ENCODE results near the gene PTGER2. TPM values are rescaled to one million over a fixed set of nuclear protein-coding genes. Genes with fewer than 3 reads are reported as not detected.

PTGER2 gene
- total and polyA plus RNA-seq, 8 donors: 1.3 to 22.0 (median 10.6) TPM

DNA sequence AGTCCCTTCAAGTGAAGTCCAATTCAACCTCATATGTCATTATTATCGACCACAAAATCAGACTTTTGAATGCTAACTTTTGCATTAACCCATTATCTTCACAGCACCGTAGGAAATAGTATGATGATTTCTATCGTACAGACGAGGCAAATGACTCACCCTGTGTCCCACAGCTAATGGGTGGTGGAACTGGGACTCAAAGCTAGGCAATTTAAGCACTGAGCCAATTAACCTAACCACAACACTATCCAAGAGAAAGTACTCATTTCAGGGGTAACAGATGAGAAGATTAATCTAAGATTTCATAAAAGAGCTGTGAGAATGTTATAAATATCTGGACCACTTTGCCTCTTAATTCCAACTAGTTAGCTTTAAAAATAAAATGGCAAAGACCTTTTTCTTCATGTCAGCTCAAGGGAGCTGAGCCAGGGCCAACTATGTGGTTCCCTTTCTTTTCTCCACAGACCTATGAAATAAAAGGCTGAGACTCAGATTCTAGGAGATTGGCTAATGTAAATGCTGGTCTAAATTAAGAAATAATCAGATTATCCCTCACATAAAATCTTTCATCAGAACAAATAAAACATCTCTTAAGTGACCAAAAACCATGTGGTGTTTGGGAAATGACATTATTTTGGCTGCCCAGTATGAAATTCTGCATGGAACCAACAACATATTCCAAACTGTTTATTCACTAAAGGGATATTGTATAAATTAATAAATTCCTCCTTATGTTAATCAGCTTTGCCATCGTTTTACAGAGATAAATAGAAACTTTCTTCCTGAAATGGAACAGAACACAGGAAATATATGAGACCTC lies 4.9 kb downstream of the PTGER2 start:
- intact Hi-C loops (cut with DNase I; ENCODE audit: low total_unique reads): no loop called here
- Histone ChIP-seq H3K4me3 (peak overlapping the region in 2 of 4 donors; percentile 72 to 86), H3K27me3 (peaks cover 0 to 19% (median 7%) of the 10 kb centered on the region in 3 donors), H3K9me3 (peaks cover 0 to 23% (median 7%) of the 10 kb centered on the region in 4 donors), H3K4me1 (peaks cover 0 to 57% (median 22%) of the 10 kb centered on the region in 4 donors), H3K36me3 (no peaks in the 10 kb centered on the region), H3K27ac (peak overlapping the region in 4 of 5 donors; percentile 17 to 94 (median 84))
- no peak for DNase-seq
- TF ChIP-seq, protein P1, sequence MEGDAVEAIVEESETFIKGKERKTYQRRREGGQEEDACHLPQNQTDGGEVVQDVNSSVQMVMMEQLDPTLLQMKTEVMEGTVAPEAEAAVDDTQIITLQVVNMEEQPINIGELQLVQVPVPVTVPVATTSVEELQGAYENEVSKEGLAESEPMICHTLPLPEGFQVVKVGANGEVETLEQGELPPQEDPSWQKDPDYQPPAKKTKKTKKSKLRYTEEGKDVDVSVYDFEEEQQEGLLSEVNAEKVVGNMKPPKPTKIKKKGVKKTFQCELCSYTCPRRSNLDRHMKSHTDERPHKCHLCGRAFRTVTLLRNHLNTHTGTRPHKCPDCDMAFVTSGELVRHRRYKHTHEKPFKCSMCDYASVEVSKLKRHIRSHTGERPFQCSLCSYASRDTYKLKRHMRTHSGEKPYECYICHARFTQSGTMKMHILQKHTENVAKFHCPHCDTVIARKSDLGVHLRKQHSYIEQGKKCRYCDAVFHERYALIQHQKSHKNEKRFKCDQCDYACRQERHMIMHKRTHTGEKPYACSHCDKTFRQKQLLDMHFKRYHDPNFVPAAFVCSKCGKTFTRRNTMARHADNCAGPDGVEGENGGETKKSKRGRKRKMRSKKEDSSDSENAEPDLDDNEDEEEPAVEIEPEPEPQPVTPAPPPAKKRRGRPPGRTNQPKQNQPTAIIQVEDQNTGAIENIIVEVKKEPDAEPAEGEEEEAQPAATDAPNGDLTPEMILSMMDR (IDR thresholded peaks at IDR 0.05): no peak
- TF ChIP-seq POLR2A (IDR thresholded peaks at IDR 0.05) (no peak), POLR2AphosphoS5 (IDR thresholded peaks at IDR 0.05) (no peak), EP300 (IDR thresholded peaks at IDR 0.05) (no peak)
- 17 to 41% (median 19%) methylated on average over 5 of the region's 5 CpGs for WGBS, 5 donors

DNA sequence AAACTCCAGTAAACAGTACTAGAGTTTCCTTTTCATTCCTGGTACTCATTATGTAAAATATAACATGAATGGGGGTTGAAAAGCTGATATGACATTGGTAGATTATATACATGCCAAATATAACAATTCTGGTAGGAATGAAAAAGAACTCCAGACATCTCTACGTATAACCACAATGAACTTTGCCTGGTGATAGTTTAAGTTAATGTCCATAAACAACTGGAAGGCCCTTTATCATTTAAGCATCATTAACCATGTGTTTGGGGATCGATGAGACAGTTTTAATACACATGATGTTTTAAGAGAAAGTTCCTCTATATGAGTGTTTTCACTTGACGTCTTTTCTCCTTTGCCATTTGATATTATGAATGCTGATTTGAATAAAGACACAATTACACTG lies 5.8 kb downstream of the PTGER2 start:
- 51 to 62% (median 59%) methylated on average over 3 of the region's 3 CpGs for WGBS, 5 donors
- peak overlapping the region in 2 of 5 donors; percentile 89 to 94 for H3K27ac ChIP-seq
- H3K36me3 ChIP-seq: no peaks in the 10 kb centered on the region
- peaks cover 0 to 10% (median 3%) of the 10 kb centered on the region in 3 donors for H3K27me3 ChIP-seq
- DNase-seq: no peak
- intact Hi-C loops (cut with DNase I; ENCODE audit: low total_unique reads): no loop called here
- H3K9me3 ChIP-seq: peaks cover 0 to 23% (median 7%) of the 10 kb centered on the region in 4 donors
- peak overlapping the region in 1 of 4 donors; percentile 12 for H3K4me3 ChIP-seq
- TF ChIP-seq, protein P1 (IDR thresholded peaks at IDR 0.05): no peak
- no peak for TF ChIP-seq EP300 (IDR thresholded peaks at IDR 0.05)
- TF ChIP-seq POLR2AphosphoS5 (IDR thresholded peaks at IDR 0.05): no peak
- TF ChIP-seq POLR2A (IDR thresholded peaks at IDR 0.05): no peak
- peaks cover 0 to 53% (median 13%) of the 10 kb centered on the region in 4 donors for H3K4me1 ChIP-seq

DNA sequence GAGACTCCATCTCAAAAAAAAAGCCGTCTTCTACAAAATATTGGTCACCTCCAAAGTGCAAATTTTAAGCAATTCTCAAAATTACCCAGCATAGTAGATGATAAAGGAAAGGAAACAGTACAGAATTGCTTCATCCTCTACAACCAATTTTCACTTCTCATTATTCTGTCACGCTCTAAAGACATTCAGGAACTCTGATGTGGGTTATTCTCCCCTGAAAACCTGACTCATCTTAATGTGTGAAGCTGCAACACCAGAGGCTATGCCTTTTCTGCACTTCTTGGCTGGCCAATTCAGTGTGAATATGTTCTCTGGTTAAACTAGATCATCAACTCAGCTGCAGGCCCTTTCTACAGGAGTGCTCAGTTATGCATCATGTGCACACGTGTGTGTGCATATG lies 11.0 kb downstream of the PTGER2 start:
- intact Hi-C loops (cut with DNase I; ENCODE audit: low total_unique reads): no loop called here
- Histone ChIP-seq H3K36me3 (peaks cover 0 to 5% (median 0%) of the 10 kb centered on the region in 4 donors), H3K9me3 (peaks cover 0 to 23% (median 7%) of the 10 kb centered on the region in 4 donors), H3K27me3 (no peaks in the 10 kb centered on the region), H3K4me3 (no peak overlapping the region), H3K4me1 (peaks cover 8 to 58% (median 18%) of the 10 kb centered on the region in 4 donors), H3K27ac (peak overlapping the region in 3 of 5 donors; percentile 29 to 71 (median 47))
- WGBS, 5 donors: 58 to 75% (median 66%) methylated on average over 3 of the region's 3 CpGs
- no peak for TF ChIP-seq POLR2AphosphoS5 (IDR thresholded peaks at IDR 0.05)
- TF ChIP-seq, protein P1 (IDR thresholded peaks at IDR 0.05): no peak
- no peak for TF ChIP-seq POLR2A (IDR thresholded peaks at IDR 0.05)
- TF ChIP-seq EP300 (IDR thresholded peaks at IDR 0.05): no peak
- DNase-seq: no peak

DNA sequence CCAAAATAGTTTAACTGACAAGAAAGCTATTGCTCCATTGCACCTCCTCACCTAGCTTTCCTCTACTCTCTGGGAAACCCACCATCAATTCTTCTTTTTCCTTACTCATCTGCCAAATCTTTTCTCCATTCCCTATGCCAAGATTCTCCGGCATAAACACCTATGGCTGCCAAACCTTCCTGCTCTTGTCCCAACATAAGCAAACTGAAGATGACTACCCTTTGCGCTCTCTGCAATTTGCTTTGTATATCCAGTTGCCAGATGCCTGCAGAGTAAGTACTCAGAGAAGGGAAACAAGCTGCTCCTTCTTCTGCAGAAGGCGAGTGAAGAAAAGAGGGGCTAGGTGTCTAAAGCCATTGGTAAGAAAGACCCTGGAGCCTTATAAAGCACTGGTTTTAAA lies 11.5 kb downstream of the PTGER2 start:
- DNase-seq: no peak
- H3K27ac ChIP-seq: peak overlapping the region in 2 of 5 donors; percentile 47 to 71
- peaks cover 8 to 54% (median 18%) of the 10 kb centered on the region in 4 donors for H3K4me1 ChIP-seq
- H3K9me3 ChIP-seq: peaks cover 0 to 23% (median 7%) of the 10 kb centered on the region in 4 donors
- TF ChIP-seq POLR2AphosphoS5 (IDR thresholded peaks at IDR 0.05) (peak in 2 of 3 donors; percentile 9 to 54), EP300 (IDR thresholded peaks at IDR 0.05) (no peak), POLR2A (IDR thresholded peaks at IDR 0.05) (no peak)
- TF ChIP-seq, protein P1 (IDR thresholded peaks at IDR 0.05): no peak
- peaks cover 0 to 5% (median 0%) of the 10 kb centered on the region in 4 donors for H3K36me3 ChIP-seq
- intact Hi-C loops (cut with DNase I; ENCODE audit: low total_unique reads): no loop called here
- H3K27me3 ChIP-seq: no peaks in the 10 kb centered on the region
- 52 to 85% (median 79%) methylated on average over 3 of the region's 3 CpGs for WGBS, 5 donors
- no peak overlapping the region for H3K4me3 ChIP-seq
